Prostate gland (tissue), 2 donors: Measurements from ENCODE around the gene MLX. TPM values are rescaled to one million over a fixed set of nuclear protein-coding genes. Genes with fewer than 3 reads are reported as not detected.
"Not testable (repeated sequence)": the region's sequence is repeated elsewhere in the genome, so short reads cannot be mapped to it uniquely, and the experiment has no call there.

Experiments
- DNase-seq: peaks from one replicate; pipeline ENCODE4 v3.0.0-alpha.2; 2019; ENCODE audit warnings: low spot score
- H3K27ac ChIP-seq, 2 donors: fragments of 200-600 bp; sonication (generic); 2 replicates each; pipeline ENCODE4 v1.5.1; 2017 to 2019
- H3K27me3 ChIP-seq: fragments of 200-600 bp; sonication (generic); replicated peaks from 2 replicates; pipeline ENCODE4 v1.5.1; 2019; ENCODE audit not compliant: insufficient read depth
- H3K36me3 ChIP-seq, 2 donors: fragments of 200-600 bp; sonication (generic); 1 replicate in 1 of 2; 2 replicates in 1 of 2; pipeline versions ENCODE4 v1.5.1 to v1.8.1; 2017 to 2019
- H3K4me1 ChIP-seq: fragments of 200-600 bp; sonication (generic); replicated peaks from 2 replicates; pipeline ENCODE4 v1.5.1; 2019
- H3K4me3 ChIP-seq, 2 donors: fragments of 200-600 bp; sonication (generic); 2 replicates each; pipeline ENCODE4 v1.5.1; 2017 to 2019
- H3K9me3 ChIP-seq: fragments of 200-600 bp; sonication (generic); 2 replicates; pipeline ENCODE4 v1.5.1; 2017
- CTCF ChIP-seq, 4 experiments: fragments of 200-600 bp in 2 of 4; fragments of 450-650 bp in 2 of 4; sonication (generic) in 2 of 4; IDR thresholded peaks; 1 replicate in 3 of 4; 2 replicates in 1 of 4; pipeline ENCODE4 v1.5.1; 2016 to 2019; ENCODE audit warnings: antibody characterized with exemption in 4 of 4, mild to moderate bottlenecking in 2 of 4, moderate library complexity in 2 of 4
- POLR2A ChIP-seq: fragments of 450-650 bp; IDR thresholded peaks from one replicate; pipeline ENCODE4 v1.6.1; 2016; ENCODE audit warnings: antibody characterized with exemption, mild to moderate bottlenecking
- POLR2AphosphoS5 ChIP-seq: sonication (generic); formaldehyde crosslinking; IDR thresholded peaks from one replicate; pipeline ENCODE4 v1.6.1; 2017; ENCODE audit warnings: antibody characterized with exemption
- WGBS: methylation state at CpG from one replicate; pipeline ENCODE4 v1.1.5; 2018; 5-methylcytosine and 5-hydroxymethylcytosine counted together
- intact Hi-C: fragments of 100-400 bp; cut with DNase I; formaldehyde crosslinking; loops from one replicate; pipeline ENCODE4 v1.14.2; 2022
- total RNA-seq, 2 donors: library from RNA; depleted of rRNA; stranded (reverse); fragments of >200 nt; gene quantifications; one replicate each; pipeline ENCODE4 v1.1.0, GENCODE V29; 2016

Gene MLX
- total RNA-seq, 2 donors from 2014 or later, result 28.1 to 52.3 TPM

- no peaks in the 10 kb centered on the region for H3K36me3 ChIP-seq
- WGBS, result 71% methylated on average over 23 of the region's 23 CpGs
- TF ChIP-seq POLR2AphosphoS5 (no peak), POLR2A (no peak), CTCF (IDR thresholded peaks at IDR 0.05) (no peak)
- no peak overlapping the region for H3K4me3 ChIP-seq
- no peaks in the 10 kb centered on the region for H3K27me3 ChIP-seq
- no peaks in the 10 kb centered on the region for H3K9me3 ChIP-seq
- DNase-seq, result no peak
- intact Hi-C loops, result no loop called here
- H3K4me1 ChIP-seq, result no peaks in the 10 kb centered on the region
- no peak overlapping the region for H3K27ac ChIP-seq
Measured at GRCh38 chr17:42547001-42547461, 19.9 kb upstream of the MLX start.

- no peak overlapping the region for H3K27ac ChIP-seq
- no peak overlapping the region for H3K4me3 ChIP-seq
- TF ChIP-seq POLR2A (no peak), CTCF (IDR thresholded peaks at IDR 0.05) (no peak), POLR2AphosphoS5 (no peak)
Measured at GRCh38 chr17:42547698-42548069, 19.2 kb upstream of the MLX start.

GRCh38 chr17:42548070-42548837, 18.6 kb upstream of the MLX start:
- H3K27me3 ChIP-seq, result no peaks in the 10 kb centered on the region
- peak; percentile 77 for TF ChIP-seq POLR2AphosphoS5
- peak; percentile 17 for TF ChIP-seq POLR2A
- peak in 3 of 4 experiments; percentile 53 to 78 (median 72) for TF ChIP-seq CTCF (IDR thresholded peaks at IDR 0.05)
- H3K4me3 ChIP-seq, result peak overlapping the region; percentile 24 to 39
- DNase-seq, result peak; percentile 85
- H3K9me3 ChIP-seq, result no peaks in the 10 kb centered on the region
- WGBS, result 20% methylated on average over 42 of the region's 74 CpGs
- no peak overlapping the region for H3K27ac ChIP-seq
- H3K4me1 ChIP-seq, result no peaks in the 10 kb centered on the region
- intact Hi-C loops, result no loop called here
- no peaks in the 10 kb centered on the region for H3K36me3 ChIP-seq

More at GRCh38 chr17:42547698-42548069, 19.2 kb upstream of the MLX start:
- Histone ChIP-seq H3K36me3 (no peaks in the 10 kb centered on the region), H3K27me3 (no peaks in the 10 kb centered on the region), H3K9me3 (no peaks in the 10 kb centered on the region), H3K4me1 (no peaks in the 10 kb centered on the region)
- 87% methylated on average over 14 of the region's 14 CpGs for WGBS
- no peak for DNase-seq
- intact Hi-C loops, result no loop called here

- intact Hi-C loops, result no loop called here
- H3K27me3 ChIP-seq, result no peaks in the 10 kb centered on the region
- 84% methylated on average over 14 of the region's 14 CpGs for WGBS
- H3K4me1 ChIP-seq, result peaks cover 5% of the 10 kb centered on the region
- DNase-seq, result no peak
- H3K36me3 ChIP-seq, result no peaks in the 10 kb centered on the region
- TF ChIP-seq CTCF (IDR thresholded peaks at IDR 0.05), result no peak
- TF ChIP-seq POLR2AphosphoS5, result no peak
- no peak for TF ChIP-seq POLR2A
- no peak overlapping the region for H3K27ac ChIP-seq
- no peaks in the 10 kb centered on the region for H3K9me3 ChIP-seq
- no peak overlapping the region for H3K4me3 ChIP-seq
Measured at GRCh38 chr17:42548993-42549755, 17.7 kb upstream of the MLX start.

DNA sequence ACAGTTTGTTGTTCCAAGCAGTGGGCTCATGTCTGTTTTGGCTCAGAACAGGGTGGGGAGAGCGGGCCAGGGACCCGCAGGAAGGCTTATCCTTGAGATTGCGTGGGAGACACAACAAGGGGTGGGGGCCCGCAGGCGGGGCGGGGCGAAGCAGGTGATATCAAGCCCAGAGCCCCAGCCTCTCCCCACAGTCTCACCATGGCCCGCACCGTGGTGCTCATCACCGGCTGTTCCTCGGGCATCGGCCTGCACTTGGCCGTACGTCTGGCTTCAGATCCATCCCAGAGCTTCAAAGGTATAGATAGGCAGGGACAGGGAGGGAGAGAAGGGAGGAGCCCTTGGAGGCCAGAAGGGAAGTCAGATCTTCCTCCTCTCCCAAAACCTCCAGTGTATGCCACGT, 14.2 kb upstream of the MLX start, which contains the start of gene HSD17B1:
Gene HSD17B1 (plus strand): TSS at position 188 of the 400 bp plus-strand sequence. CDS start 11 bp downstream, at position 199.
- H3K27ac ChIP-seq, H3K36me3 ChIP-seq, H3K9me3 ChIP-seq, H3K27me3 ChIP-seq, intact Hi-C loops, DNase-seq, H3K4me1 ChIP-seq: not testable (repeated sequence)
- 90% methylated on average over 15 of the region's 15 CpGs for WGBS
- peak within 1 kb of the TSS in 1 of 2 donors; percentile 82 for H3K4me3 ChIP-seq
